GM18870 (cell line): ENCODE measurements around the gene IQCB1.
A peak's percentile ranks its signal among the peaks of the same experiment; 100 is the strongest.
"Not testable (repeated sequence)": the region's sequence is repeated elsewhere in the genome, so short reads cannot be mapped to it uniquely, and the experiment has no call there.

Experiments
- ATAC-seq: cut with Tn5 transposase; IDR thresholded peaks from one replicate; pipeline ENCODE4 v1.9.1; 2021; ENCODE audit warnings: moderate library complexity; ENCODE audit not compliant: unreplicated experiment

Gene IQCB1

DNA sequence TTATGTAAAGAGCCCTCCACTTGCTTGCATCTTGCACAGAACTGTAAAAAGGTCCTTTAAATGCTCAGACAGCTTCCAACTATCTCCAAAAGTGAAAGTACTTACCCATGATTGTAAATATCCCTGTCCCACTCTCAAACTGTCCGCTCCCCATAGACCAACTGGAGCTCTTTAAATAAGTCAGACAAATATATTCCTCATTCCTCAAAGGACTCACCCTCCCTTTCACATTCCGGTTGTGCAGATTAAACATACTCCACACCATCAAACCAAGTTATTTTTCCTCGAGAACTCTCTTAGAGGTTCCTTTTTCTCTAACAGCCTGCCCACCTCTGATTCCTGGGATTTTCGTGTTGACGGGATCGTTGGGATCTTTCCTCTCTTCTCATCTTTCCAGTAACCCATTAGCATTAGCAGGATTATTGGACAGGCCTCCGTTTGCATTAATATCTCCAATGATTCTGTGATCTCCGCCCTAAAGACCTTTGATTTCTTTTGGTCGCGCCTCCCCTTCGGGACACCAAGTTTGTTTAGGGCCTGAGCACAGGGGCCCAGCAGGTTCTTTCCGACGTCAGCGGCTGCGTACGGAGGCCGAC is 86.1 kb downstream of the IQCB1 start:
- ATAC-seq: no peak

DNA sequence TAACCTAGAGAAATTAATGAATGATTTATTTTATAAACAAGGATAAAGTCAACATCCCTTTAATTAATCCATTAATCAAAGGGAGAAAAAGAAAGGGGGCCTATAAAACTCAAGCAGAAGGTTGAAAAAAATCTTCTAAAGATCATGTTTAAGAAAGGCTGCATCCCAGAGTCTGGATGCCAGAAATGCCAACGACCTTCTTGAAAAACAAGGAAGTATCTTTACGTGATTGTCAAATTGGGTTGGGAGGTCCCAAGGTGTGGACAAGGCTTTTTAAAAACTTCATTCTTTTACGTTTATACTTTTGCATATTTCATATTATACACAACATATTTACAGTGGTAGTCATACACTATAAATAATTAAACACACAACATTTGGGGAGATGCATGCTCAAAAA is 86.9 kb downstream of the IQCB1 start:
- no peak for ATAC-seq

DNA sequence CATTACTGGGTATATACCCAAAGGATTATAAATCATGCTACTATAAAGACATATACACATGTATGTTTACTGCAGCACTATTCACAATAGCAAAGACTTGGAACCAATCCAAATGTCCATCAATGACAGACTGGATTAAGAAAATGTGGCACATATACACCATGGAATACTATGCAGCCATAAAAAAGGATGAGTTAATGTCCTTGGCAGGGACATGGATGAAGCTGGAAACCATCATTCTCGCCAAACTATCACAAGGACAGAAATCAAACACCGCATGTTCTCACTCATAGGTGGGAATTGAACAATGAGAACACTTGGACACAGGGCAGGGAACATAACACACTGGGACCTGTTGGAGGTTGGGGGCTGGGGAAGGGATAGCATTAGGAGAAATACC is 91.8 kb downstream of the IQCB1 start:
- ATAC-seq: not testable (repeated sequence)

DNA sequence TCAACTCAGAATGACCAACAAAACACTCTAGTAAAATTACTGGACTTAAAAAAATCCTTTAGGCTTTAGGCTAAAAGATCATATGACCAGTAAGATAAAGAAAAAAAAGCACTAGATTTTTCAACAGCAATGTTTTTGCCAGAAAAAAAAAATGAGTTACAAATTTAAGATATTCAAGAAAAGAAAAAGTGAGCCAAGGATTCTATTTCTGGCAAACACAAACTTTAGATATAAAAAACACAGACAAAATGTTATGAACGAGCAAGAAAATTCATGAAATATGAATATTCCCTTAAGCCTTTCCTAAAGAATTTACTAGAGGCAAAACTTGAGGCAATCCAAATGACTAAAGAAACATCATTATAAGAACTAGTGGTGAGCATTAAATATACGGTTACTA is 94.0 kb downstream of the IQCB1 start:
- ATAC-seq: no peak

DNA sequence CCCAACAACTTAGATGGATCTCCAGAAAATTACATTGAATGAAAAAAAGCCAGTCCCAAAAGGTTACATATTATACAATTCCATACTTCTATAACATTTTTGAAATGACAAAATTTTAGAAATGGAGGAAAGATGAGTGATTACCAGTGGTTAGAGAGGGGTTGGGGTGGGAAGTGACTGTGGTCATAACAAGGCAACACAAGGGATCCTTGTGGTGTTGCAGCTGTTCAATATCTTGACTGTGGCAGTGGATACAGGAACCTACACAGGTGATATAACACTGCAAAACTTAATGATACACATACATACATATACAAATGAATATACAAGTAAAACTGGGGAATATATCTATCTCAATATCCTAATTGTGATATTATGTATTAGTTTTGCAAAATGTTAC is 95.0 kb downstream of the IQCB1 start:
- ATAC-seq: no peak

DNA sequence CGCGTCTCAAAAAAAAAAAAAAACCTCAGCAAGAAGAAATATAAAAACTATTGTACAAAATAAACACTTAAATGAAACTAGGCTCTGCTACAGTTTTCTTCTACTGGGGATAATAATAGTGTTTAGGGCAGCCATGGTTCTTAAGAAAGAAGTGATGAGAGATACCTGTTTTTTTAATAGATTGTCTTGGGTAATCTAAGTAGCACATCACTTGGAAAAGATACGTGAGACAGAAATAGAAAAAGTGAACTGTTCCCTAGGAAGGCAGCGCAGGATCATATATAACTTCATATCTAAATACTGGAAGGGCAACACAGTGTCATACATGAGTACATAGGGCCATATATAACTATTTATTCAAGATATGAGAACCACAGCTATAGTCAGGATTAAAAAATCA is 97.2 kb downstream of the IQCB1 start:
- no peak for ATAC-seq

DNA sequence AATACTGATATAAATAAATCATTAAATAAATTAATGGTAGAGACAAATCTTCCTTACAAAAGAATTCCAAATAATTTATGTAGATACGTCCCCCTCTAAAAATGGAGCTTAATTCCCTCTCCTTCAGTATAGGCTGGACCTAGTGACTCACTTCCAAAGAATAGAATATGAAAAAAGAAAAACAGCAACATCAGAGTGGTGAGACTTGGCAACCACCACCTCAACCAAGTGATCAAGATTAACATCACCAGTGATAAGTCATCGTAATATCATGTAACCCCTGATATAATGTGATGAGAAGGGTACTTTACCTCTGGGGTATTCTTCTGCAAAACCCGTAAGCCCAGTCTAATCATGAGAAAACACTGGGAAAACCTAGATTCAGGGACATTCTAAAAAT is 98.7 kb downstream of the IQCB1 start:
- no peak for ATAC-seq

DNA sequence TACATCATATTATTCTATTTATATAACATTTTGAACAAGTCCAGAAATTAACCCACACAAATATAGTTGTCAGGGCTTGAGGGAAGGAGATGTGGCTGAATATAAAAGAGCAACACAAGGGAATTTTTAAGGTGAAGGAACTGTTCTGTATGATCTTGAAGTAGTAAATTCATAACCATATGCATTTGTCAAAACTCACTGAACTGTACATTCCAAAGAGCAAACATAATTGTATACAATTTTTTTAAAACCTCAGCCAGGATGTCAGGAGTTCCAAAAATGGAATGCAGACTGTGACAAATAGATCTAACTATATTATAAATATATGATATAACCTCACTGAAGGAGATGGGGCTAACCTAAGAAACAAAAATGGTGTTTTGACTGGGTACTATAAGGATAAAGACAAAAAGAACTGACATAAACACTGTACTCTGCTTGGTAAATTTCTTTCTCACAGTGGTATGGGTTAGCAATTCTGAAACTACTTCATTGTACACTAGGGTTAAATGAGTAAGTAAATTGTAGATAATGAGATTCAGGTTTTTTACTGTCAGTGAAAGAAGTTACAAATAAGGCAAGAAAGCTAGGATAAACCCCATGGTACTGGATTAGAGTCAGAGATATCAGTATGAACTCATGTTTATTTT is 99.7 kb downstream of the IQCB1 start:
- ATAC-seq: peak; percentile 96

DNA sequence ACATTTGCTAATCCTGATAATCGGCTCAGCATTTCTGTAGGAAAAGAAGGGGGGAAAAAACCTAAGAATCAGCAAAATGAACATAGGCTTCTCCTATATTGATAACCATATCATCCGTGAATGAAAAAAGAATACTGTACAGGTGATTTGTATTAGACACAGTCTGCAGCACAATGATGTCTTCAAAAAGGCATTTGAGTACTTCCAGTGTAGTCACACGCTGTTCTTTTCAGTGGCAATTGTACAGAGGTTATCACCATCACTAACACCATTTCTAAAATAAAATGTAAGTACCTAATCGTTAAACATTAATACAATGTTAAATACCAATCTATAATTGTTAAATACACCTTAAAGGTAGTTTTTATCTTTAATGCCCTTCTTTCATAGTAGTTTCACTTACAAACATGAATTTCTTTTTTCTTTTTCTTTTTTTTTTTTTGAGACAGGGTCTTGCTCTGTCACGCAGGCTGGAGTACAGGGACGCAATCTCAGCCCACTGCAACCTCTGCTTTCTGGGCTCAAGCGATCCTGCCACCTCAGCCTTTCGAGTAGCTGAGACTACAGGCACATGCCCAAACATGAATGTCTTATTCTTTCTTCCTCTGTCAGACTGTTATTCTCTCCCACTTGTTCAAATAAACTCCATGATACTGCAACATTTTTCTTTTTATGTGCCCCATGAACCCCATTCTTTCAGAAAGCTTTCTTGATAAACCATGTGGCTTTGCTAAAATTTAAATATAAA is 103.7 kb downstream of the IQCB1 start:
- no peak for ATAC-seq

DNA sequence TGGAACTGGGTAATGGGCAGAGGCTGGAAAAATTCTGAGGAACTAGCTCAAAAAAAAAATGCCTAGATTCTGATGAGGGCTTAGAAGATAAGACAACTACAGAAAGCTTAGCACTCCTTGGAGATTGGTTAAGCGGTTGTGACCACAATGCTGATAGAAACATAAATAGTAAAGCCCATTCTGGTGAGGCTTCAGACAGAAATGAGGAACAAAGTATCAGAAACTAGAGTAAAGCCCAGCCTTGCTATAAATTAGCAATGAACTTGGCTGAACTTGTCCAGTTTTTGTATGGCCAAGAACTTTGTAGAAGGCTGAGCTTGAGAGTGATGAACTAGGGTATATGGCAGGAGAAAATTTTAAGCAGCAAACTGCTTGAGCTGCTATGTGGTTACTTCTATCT is 110.7 kb downstream of the IQCB1 start:
- peak; percentile 93 for ATAC-seq

DNA sequence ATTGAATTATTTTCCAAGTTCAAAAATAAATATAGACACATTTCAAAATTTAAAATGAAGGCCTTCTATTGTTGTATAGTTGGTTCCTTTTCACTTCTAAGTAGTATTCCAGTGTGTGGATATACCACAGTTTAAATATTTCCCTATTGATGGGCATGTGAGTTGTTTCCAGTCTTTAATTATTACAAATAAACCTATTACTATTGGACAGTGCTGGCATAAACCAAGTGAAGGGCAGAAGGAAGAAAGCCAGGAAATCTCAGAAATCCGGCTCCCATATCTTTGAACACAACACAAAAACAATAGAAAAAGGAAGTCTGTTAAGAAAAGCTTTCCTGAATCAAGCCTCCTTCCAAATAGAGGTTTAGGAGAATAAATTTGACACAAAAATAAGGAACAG is 111.4 kb downstream of the IQCB1 start:
- ATAC-seq: no peak

DNA sequence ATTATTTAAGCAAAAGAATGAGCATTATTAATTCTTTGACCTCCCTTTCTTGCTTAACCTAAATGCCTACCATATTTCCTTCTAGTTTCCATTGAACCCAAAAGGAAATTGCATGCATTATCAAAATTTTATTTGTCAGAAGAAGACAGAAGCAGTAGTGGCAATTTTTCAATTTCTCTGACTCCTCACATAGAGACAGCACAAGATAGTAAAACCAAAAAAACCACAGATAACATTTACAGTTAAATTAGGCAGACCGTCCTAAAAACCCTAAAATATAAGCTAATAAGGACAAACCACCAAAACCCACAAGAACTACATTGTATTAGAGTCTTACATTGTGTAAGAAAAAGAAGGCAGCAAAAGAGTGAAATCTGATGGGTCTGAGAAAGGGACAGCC is 112.4 kb downstream of the IQCB1 start:
- no peak for ATAC-seq

DNA sequence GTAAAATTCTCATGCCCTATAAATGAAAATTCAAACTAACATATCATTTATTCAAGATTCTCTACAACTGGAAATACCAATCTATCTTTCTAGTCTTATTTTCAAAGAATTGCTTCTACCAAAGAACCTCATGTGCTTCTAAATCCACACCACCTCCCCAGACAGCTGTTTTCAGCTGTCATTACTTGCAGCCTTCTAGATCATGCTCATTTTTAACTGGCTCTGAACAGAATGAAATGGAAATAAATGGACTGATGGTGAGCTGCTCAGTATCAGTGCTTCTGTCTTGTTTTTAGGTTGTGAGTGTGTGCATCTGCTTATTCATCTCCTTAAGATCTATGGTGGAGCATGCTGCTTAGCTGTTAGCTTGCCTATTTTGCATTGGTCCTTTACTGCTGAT is 114.7 kb downstream of the IQCB1 start:
- ATAC-seq: no peak
